ENCODE data around the gene HNRNPF.

The HNRNPF gene

DNA sequence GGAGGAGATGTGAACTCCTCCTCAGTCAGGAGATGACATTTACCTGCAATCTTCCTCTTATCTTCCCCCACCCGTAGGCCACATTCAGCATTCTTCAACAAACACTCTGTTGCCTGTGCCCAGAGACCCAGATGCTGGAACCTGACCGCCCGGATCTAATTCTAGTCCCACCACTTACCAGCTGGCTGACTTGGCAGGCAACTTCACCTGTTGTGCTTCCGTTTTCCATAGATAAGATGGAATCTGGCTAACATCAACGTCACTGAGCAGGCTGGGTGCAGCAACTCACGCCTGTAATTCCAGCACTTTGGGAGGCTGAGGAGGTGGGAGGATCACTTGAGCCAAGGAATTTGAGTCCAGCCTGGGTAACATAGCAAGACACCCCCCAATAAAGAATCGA lies 58.8 kb downstream of the HNRNPF start:
- no peak overlapping the region for H2AK5ac ChIP-seq (ENCODE audit: low read length)
- H3K4me2 ChIP-seq (ENCODE audit: low read length): no peak overlapping the region
- no peaks in the 10 kb centered on the region for H3K79me1 ChIP-seq (ENCODE audit: low read length)
- H3K14ac ChIP-seq (ENCODE audit: low read length): no peak overlapping the region
- H3K4me1 ChIP-seq (ENCODE audit: control insufficient read depth in 1 of 2, insufficient read depth in 2 of 2, low read length in 2 of 2): peaks cover 11 to 12% of the 10 kb centered on the region in 2 experiments
- no peak overlapping the region for H3K9ac ChIP-seq (ENCODE audit: low read length)
- no peaks in the 10 kb centered on the region for H3K79me2 ChIP-seq (ENCODE audit: control insufficient read depth, insufficient read depth, low read length, poor library complexity)
- H3K23ac ChIP-seq (ENCODE audit: low read length): no peak overlapping the region
- peak; percentile 90 to 95 for DNase-seq
- WGBS (ENCODE audit: extremely low coverage, insufficient coverage, insufficient read length): no CpG with 5 or more reads among the region's 7 CpGs
- H3K27me3 ChIP-seq (ENCODE audit: insufficient read depth, low read length): no peaks in the 10 kb centered on the region
- H4K91ac ChIP-seq (ENCODE audit: low read depth, low read length): no peak overlapping the region
- H3K27ac ChIP-seq (ENCODE audit: low read depth, low read length): no peak overlapping the region
- no peak overlapping the region for H4K8ac ChIP-seq (ENCODE audit: low read depth, low read length)
- no peak overlapping the region for H4K12ac ChIP-seq (ENCODE audit: low read depth, low read length)
- no peak overlapping the region for H2BK5ac ChIP-seq (ENCODE audit: low read depth, low read length, poor library complexity)
- H2BK120ac ChIP-seq (ENCODE audit: insufficient read depth, low read length, poor library complexity): no peak overlapping the region
- H2BK12ac ChIP-seq (ENCODE audit: low read length): no peak overlapping the region
- H3K18ac ChIP-seq (ENCODE audit: low read length): no peak overlapping the region
- no peak overlapping the region for H2AFZ ChIP-seq (ENCODE audit: insufficient read depth, low read length, poor library complexity)
- no peaks in the 10 kb centered on the region for H3K36me3 ChIP-seq (ENCODE audit: control insufficient read depth in 1 of 2, insufficient read depth in 2 of 2, low read length in 2 of 2)
- H3K4ac ChIP-seq (ENCODE audit: low read depth, low read length): no peak overlapping the region
- no peaks in the 10 kb centered on the region for H3K9me3 ChIP-seq (ENCODE audit: insufficient read depth, low read depth, low read length)
- no peak overlapping the region for H3K4me3 ChIP-seq (ENCODE audit: low read depth, low read length)

DNA sequence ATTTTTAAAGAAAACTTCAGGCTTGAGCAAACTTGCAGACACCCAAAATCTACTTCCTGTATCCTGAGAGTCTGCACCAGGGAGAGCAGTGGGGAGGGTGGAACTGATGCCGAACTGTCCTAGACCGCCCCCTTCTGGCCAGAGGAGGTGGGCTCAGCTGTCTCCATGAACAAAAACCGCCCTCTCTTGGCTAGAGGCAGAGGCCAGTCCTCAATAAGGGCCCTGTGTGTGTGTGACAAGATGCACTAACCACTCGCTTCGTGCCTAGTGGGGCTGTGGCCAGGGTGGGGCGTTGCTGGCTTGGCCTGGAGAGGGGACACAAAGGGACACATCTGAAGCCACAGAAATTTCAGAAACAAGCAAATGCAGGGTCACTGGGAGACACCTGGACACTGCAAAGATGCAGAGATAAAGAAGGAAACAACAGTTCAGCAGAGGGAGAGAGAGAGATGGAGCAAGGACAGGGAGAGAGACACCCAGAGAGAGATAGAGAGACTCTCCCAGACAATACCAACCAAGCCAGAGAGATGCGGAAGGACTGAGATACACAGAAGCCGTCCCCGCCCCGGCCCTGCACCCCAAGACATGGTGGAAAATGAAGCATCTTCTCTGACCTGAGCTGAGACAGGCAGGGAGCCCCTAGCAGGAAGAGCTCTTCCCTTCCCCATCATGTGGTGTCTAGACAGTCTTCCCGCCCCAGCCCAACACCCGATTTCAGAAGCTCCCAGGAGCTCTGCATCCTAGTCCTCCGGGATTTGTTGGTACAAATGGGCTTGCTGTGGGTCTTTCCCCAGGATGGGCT lies 60.3 kb downstream of the HNRNPF start:
- no peak overlapping the region for H3K27ac ChIP-seq (ENCODE audit: low read depth, low read length)
- no peaks in the 10 kb centered on the region for H3K79me1 ChIP-seq (ENCODE audit: low read length)
- no peak overlapping the region for H2BK5ac ChIP-seq (ENCODE audit: low read depth, low read length, poor library complexity)
- H3K4me3 ChIP-seq (ENCODE audit: low read depth, low read length): no peak overlapping the region
- H2AFZ ChIP-seq (ENCODE audit: insufficient read depth, low read length, poor library complexity): no peak overlapping the region
- no peak overlapping the region for H3K4ac ChIP-seq (ENCODE audit: low read depth, low read length)
- no peak overlapping the region for H2BK12ac ChIP-seq (ENCODE audit: low read length)
- H3K27me3 ChIP-seq (ENCODE audit: insufficient read depth, low read length): no peaks in the 10 kb centered on the region
- no peaks in the 10 kb centered on the region for H3K9me3 ChIP-seq (ENCODE audit: insufficient read depth, low read depth, low read length)
- no peak overlapping the region for H4K12ac ChIP-seq (ENCODE audit: low read depth, low read length)
- H3K36me3 ChIP-seq (ENCODE audit: control insufficient read depth in 1 of 2, insufficient read depth in 2 of 2, low read length in 2 of 2): no peaks in the 10 kb centered on the region
- H2BK120ac ChIP-seq (ENCODE audit: insufficient read depth, low read length, poor library complexity): no peak overlapping the region
- DNase-seq: peak; percentile 82 to 91
- H4K8ac ChIP-seq (ENCODE audit: low read depth, low read length): no peak overlapping the region
- no peak overlapping the region for H4K91ac ChIP-seq (ENCODE audit: low read depth, low read length)
- no peaks in the 10 kb centered on the region for H3K79me2 ChIP-seq (ENCODE audit: control insufficient read depth, insufficient read depth, low read length, poor library complexity)
- peaks cover 11 to 12% of the 10 kb centered on the region in 2 experiments for H3K4me1 ChIP-seq (ENCODE audit: control insufficient read depth in 1 of 2, insufficient read depth in 2 of 2, low read length in 2 of 2)
- H3K4me2 ChIP-seq (ENCODE audit: low read length): no peak overlapping the region
- H3K23ac ChIP-seq (ENCODE audit: low read length): no peak overlapping the region
- no peak overlapping the region for H2AK5ac ChIP-seq (ENCODE audit: low read length)
- no CpG with 5 or more reads among the region's 13 CpGs for WGBS (ENCODE audit: extremely low coverage, insufficient coverage, insufficient read length)
- H3K14ac ChIP-seq (ENCODE audit: low read length): no peak overlapping the region
- H3K18ac ChIP-seq (ENCODE audit: low read length): no peak overlapping the region
- no peak overlapping the region for H3K9ac ChIP-seq (ENCODE audit: low read length)

DNA sequence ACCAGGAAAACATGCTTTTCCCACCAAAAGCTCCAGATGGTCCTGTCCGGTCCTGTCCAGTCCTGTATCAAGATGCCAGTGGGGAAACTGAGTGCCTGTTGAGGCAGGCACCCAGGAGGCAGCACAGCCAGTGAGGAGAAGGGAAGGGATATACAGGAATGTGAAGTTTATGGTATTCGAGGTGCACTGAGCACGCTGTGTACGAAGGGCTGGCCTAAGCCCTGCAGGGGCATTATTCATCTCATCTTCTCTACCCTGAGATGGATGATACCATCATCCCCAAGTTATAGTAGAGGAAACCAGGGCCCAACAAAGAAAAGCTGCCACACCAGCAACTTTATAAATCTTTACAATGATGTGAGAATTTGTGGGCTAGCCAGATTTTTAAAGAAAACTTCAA lies 61.0 kb downstream of the HNRNPF start:
- no CpG with 5 or more reads among the region's 4 CpGs for whole genome bisulfite sequencing (ENCODE audit: extremely low coverage, insufficient coverage, insufficient read length)
- H3K4ac ChIP-seq (ENCODE audit: low read depth, low read length): no peak overlapping the region
- no peaks in the 10 kb centered on the region for H3K9me3 ChIP-seq (ENCODE audit: insufficient read depth, low read depth, low read length)

DNA sequence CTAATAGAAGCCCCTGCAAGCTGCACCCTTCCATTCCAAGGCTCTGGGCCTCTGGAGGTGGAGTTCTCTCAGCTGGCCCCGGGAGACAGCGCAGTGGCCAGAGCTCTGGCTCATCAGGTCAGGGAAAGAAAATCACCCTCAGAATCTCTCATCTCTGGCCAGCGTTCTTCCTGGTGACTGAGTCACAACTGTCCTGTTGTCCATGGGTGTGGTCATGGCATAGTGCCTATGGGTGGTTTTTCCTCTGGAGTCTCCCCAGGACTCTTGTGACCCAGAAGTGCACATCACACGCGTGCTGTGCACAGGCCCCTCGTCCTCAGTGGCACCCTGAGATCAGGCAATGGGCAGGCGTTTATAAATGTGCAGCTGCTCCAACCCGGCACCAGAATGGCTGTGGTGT lies 64.9 kb downstream of the HNRNPF start:
- no peaks in the 10 kb centered on the region for H3K36me3 ChIP-seq (ENCODE audit: control insufficient read depth in 1 of 2, insufficient read depth in 2 of 2, low read length in 2 of 2)
- no CpG with 5 or more reads among the region's 8 CpGs for WGBS (ENCODE audit: extremely low coverage, insufficient coverage, insufficient read length)
- no peak overlapping the region for H2AK5ac ChIP-seq (ENCODE audit: low read length)
- H4K8ac ChIP-seq (ENCODE audit: low read depth, low read length): no peak overlapping the region
- no peak for DNase-seq
- no peak overlapping the region for H2BK5ac ChIP-seq (ENCODE audit: low read depth, low read length, poor library complexity)
- H3K4me2 ChIP-seq (ENCODE audit: low read length): no peak overlapping the region
- no peak overlapping the region for H3K4me3 ChIP-seq (ENCODE audit: low read depth, low read length)
- no peak overlapping the region for H4K12ac ChIP-seq (ENCODE audit: low read depth, low read length)
- no peak overlapping the region for H3K18ac ChIP-seq (ENCODE audit: low read length)
- no peaks in the 10 kb centered on the region for H3K9me3 ChIP-seq (ENCODE audit: insufficient read depth, low read depth, low read length)
- H3K14ac ChIP-seq (ENCODE audit: low read length): no peak overlapping the region
- no peak overlapping the region for H2BK12ac ChIP-seq (ENCODE audit: low read length)
- H3K23ac ChIP-seq (ENCODE audit: low read length): no peak overlapping the region
- H2AFZ ChIP-seq (ENCODE audit: insufficient read depth, low read length, poor library complexity): no peak overlapping the region
- no peak overlapping the region for H2BK120ac ChIP-seq (ENCODE audit: insufficient read depth, low read length, poor library complexity)
- H3K79me2 ChIP-seq (ENCODE audit: control insufficient read depth, insufficient read depth, low read length, poor library complexity): no peaks in the 10 kb centered on the region
- H3K79me1 ChIP-seq (ENCODE audit: low read length): no peaks in the 10 kb centered on the region
- no peak overlapping the region for H4K91ac ChIP-seq (ENCODE audit: low read depth, low read length)
- no peak overlapping the region for H3K27ac ChIP-seq (ENCODE audit: low read depth, low read length)
- no peaks in the 10 kb centered on the region for H3K27me3 ChIP-seq (ENCODE audit: insufficient read depth, low read length)
- peaks cover 2 to 3% of the 10 kb centered on the region in 2 experiments for H3K4me1 ChIP-seq (ENCODE audit: control insufficient read depth in 1 of 2, insufficient read depth in 2 of 2, low read length in 2 of 2)
- H3K9ac ChIP-seq (ENCODE audit: low read length): no peak overlapping the region
- H3K4ac ChIP-seq (ENCODE audit: low read depth, low read length): no peak overlapping the region

More for the DNA sequence above, 61.0 kb downstream of the HNRNPF start:
- Histone ChIP-seq H2BK12ac (ENCODE audit: low read length) (no peak overlapping the region), H3K79me2 (ENCODE audit: control insufficient read depth, insufficient read depth, low read length, poor library complexity) (no peaks in the 10 kb centered on the region), H3K27me3 (ENCODE audit: insufficient read depth, low read length) (no peaks in the 10 kb centered on the region), H3K14ac (ENCODE audit: low read length) (no peak overlapping the region), H2AFZ (ENCODE audit: insufficient read depth, low read length, poor library complexity) (no peak overlapping the region), H3K79me1 (ENCODE audit: low read length) (no peaks in the 10 kb centered on the region), H3K23ac (ENCODE audit: low read length) (no peak overlapping the region), H2BK120ac (ENCODE audit: insufficient read depth, low read length, poor library complexity) (no peak overlapping the region), H3K36me3 (ENCODE audit: control insufficient read depth in 1 of 2, insufficient read depth in 2 of 2, low read length in 2 of 2) (no peaks in the 10 kb centered on the region), H3K9ac (ENCODE audit: low read length) (no peak overlapping the region), H3K4me2 (ENCODE audit: low read length) (no peak overlapping the region), H2AK5ac (ENCODE audit: low read length) (no peak overlapping the region), H2BK5ac (ENCODE audit: low read depth, low read length, poor library complexity) (no peak overlapping the region), H3K27ac (ENCODE audit: low read depth, low read length) (no peak overlapping the region), H4K12ac (ENCODE audit: low read depth, low read length) (peak overlapping the region; percentile 54), H3K4me3 (ENCODE audit: low read depth, low read length) (no peak overlapping the region), H3K4me1 (ENCODE audit: control insufficient read depth in 1 of 2, insufficient read depth in 2 of 2, low read length in 2 of 2) (peaks cover 11 to 12% of the 10 kb centered on the region in 2 experiments), H3K18ac (ENCODE audit: low read length) (no peak overlapping the region), H4K8ac (ENCODE audit: low read depth, low read length) (peak overlapping the region; percentile 61), H4K91ac (ENCODE audit: low read depth, low read length) (no peak overlapping the region)
- DNase-seq: no peak
